Effector memory CD4-positive, alpha-beta T cell (primary cell): ENCODE measurements around the gene CCDC47.

Source experiments
- DNase-seq, 3 donors: peaks; one replicate each; pipeline ENCODE4 v3.0.0-alpha.2; 2020
- H3K27ac ChIP-seq: 2 replicates; pipeline ENCODE4 v1.7.0; 2013; ENCODE audit warnings: mild to moderate bottlenecking, low read length, moderate library complexity; ENCODE audit not compliant: insufficient read depth, poor library complexity, severe bottlenecking
- H3K27me3 ChIP-seq: replicated peaks from 2 replicates; pipeline ENCODE4 v1.7.0; 2013; ENCODE audit warnings: mild to moderate bottlenecking, low read length; ENCODE audit not compliant: insufficient read depth, control insufficient read depth, poor library complexity, severe bottlenecking
- H3K36me3 ChIP-seq: 2 replicates; pipeline ENCODE4 v1.7.0; 2013; ENCODE audit warnings: mild to moderate bottlenecking, low read length, moderate library complexity; ENCODE audit not compliant: control insufficient read depth, insufficient read depth
- H3K4me1 ChIP-seq: 2 replicates; pipeline ENCODE4 v1.7.0; 2013; ENCODE audit warnings: low read length, mild to moderate bottlenecking; ENCODE audit not compliant: control insufficient read depth, insufficient read depth, poor library complexity, severe bottlenecking
- H3K4me3 ChIP-seq: 2 replicates; pipeline ENCODE4 v1.7.0; 2013; ENCODE audit warnings: low read length, low read depth, mild to moderate bottlenecking; ENCODE audit not compliant: insufficient read depth, poor library complexity, severe bottlenecking
- H3K9me3 ChIP-seq: 2 replicates; pipeline ENCODE4 v1.7.0; 2013; ENCODE audit warnings: mild to moderate bottlenecking, low read length, moderate library complexity; ENCODE audit not compliant: control insufficient read depth

Gene CCDC47

DNA sequence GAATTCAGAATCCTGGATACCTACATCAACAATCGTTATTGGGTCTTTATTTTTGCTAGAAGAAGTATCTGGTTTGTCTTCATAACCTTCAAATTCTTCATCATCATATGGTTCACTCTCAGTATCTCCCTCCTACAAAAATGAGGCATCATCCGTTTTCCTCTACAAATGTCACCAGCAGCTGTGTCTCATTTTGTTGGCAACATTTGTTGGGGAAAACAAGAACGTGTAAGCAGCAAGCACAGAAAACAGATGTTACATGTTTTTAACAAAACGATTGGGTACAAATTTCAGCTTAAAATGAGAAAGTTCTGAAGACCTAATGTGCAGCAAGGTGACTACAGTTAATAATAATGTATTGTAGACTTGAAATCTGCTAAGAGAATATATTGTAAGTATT, 8.7 kb downstream of the CCDC47 start:
- Histone ChIP-seq H3K4me3 (no peak overlapping the region), H3K9me3 (no peaks in the 10 kb centered on the region), H3K36me3 (peaks cover 40% of the 10 kb centered on the region), H3K27me3 (no peaks in the 10 kb centered on the region), H3K4me1 (no peaks in the 10 kb centered on the region), H3K27ac (no peak overlapping the region)
- DNase-seq, result no peak

DNA sequence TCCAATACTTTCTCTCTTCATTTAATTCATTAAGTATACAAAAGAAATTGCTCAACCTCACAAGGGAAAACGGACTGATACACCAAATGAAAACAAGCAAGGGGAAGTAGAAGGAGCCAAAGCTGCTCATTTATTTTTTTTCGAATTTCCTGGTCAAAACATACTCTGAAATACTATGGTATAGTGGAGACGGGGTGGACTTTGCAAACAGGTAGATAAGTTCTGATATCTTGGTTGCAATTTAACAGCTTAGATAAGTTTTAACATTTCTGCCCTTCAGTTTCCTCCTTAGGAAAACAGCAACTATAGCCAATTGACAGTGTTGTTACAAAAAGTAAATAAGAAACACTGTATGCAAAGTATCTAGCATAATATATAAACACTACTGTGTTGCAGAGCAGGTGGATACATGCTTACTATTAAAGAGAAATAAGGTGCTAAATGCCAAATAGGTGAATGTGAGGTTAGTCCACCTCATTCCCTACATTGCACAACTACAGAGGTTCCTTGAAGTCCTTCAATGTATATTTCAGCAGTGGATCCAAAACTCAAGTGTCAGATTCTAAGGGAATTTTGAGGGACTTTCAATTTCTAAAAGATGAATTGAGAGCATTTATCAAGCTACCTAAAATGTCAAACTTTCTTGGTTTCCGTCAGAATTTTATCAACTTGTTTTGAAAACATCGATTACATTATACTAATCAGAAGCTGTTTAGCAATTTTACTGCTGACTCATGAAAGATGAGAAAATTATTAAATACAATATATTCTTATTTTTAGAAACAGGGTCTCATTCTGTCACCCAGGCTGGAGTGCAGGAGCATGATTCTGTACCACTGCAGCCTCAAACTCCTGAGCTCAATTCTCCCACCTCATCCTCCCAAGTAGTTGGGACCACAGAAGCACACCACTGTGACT, 11.0 kb downstream of the CCDC47 start:
- no peak for DNase-seq
- H3K27me3 ChIP-seq, result no peaks in the 10 kb centered on the region
- H3K36me3 ChIP-seq, result peaks cover 44% of the 10 kb centered on the region
- no peaks in the 10 kb centered on the region for H3K9me3 ChIP-seq
- H3K27ac ChIP-seq, result no peak overlapping the region
- no peaks in the 10 kb centered on the region for H3K4me1 ChIP-seq
- H3K4me3 ChIP-seq, result no peak overlapping the region

DNA sequence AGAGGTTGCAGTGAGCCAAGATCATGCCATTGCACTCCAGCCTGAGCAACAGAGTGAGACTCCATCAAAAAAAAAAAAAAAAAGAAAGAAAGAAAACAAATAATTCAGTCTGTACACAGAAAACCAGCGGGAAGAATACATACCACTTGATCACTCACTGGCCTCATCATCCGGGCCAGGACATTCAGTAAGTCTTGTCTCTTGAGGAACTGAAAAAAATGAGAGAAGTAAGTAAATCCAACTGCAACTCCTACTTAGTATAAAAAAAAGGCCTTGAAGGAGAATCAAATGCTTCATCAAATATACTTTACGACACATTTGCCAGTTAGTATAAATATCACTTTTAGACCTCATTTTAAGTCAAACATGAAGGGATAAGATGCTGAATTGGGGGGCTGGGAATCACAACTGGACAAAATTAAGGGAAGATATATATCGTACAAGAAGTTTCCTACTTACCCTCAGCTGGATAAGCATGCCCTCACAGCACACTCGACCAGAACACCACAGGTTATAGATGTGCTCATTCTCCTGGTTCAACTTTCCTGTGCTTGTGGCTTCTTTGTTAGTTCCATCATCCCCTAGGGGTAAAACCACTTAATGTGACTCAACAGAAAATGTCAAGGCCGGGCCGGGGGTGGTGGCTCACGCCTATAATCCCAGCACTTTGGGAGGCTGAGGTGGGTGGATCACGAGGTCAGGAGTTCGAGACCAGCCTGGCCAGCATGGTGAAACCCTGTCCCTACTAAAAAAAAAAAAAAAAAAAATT, 12.4 kb downstream of the CCDC47 start:
- Histone ChIP-seq H3K4me3 (no peak overlapping the region), H3K27ac (no peak overlapping the region), H3K9me3 (no peaks in the 10 kb centered on the region), H3K27me3 (no peaks in the 10 kb centered on the region), H3K36me3 (peaks cover 47% of the 10 kb centered on the region), H3K4me1 (no peaks in the 10 kb centered on the region)
- no peak for DNase-seq

DNA sequence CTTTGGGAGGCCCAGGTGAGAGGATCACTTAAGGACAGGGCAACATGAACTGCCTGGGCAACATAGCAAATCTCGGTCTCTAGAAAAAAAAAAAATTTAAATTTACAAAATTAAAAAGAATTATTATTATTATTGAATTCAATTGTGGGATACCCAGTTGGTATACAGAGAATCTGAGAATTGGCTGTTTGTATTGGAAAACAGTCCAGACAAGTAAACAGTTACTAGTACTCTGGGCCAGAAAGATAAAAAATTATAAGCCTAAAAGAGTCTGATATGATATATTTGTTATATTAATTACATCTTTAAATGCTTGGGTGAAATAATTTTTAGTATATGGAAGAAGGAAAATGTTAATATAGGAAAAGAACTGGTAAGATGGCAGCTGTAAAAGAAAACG, 15.0 kb downstream of the CCDC47 start:
- DNase-seq, result no peak
- Histone ChIP-seq H3K9me3 (no peaks in the 10 kb centered on the region), H3K4me3 (no peak overlapping the region), H3K27ac (no peak overlapping the region), H3K27me3 (no peaks in the 10 kb centered on the region), H3K4me1 (no peaks in the 10 kb centered on the region), H3K36me3 (peaks cover 49% of the 10 kb centered on the region)

DNA sequence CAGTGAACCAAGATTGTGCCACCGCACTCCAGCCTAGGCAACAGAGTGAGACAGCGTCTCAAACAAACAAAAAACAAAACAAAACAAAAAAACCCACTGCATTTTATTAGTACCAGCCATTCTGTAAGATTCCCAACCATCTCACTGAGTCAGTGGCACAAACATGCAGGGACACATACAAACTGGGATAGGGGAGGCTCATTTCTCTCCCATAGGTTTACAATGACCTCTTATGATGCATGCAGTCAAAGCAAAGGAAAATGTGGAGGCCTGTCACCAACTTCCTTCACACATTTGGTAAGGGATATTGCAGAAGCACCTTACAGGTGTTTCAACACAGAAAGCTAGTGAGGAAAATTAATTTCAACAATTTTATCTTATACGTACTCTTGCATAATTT, 19.4 kb downstream of the CCDC47 start:
- no peak overlapping the region for H3K27ac ChIP-seq
- H3K27me3 ChIP-seq, result no peaks in the 10 kb centered on the region
- no peaks in the 10 kb centered on the region for H3K9me3 ChIP-seq
- no peak overlapping the region for H3K4me3 ChIP-seq
- no peaks in the 10 kb centered on the region for H3K4me1 ChIP-seq
- DNase-seq, result no peak
- peaks cover 28% of the 10 kb centered on the region for H3K36me3 ChIP-seq

DNA sequence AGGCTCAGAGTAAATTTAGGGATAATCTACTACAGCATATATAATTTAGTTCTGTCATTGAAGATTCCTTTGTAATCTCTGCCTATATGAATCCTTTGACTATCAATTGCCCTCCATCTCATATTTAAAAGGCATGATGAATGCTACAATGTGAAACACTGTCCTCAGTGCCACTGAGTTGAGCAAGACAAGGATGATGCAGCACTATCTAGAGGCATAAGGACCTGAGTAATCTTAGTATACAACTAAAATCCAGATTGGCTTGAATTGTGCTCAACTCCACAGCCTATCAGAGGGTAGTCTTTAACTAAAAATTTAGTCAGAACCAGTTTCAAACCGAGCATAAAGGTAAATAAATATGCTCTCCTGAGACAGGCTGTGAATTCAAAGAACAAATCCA, 20.2 kb downstream of the CCDC47 start:
- H3K4me3 ChIP-seq, result no peak overlapping the region
- H3K27me3 ChIP-seq, result no peaks in the 10 kb centered on the region
- no peaks in the 10 kb centered on the region for H3K4me1 ChIP-seq
- no peak overlapping the region for H3K27ac ChIP-seq
- H3K36me3 ChIP-seq, result peaks cover 28% of the 10 kb centered on the region
- DNase-seq, result no peak
- H3K9me3 ChIP-seq, result no peaks in the 10 kb centered on the region

DNA sequence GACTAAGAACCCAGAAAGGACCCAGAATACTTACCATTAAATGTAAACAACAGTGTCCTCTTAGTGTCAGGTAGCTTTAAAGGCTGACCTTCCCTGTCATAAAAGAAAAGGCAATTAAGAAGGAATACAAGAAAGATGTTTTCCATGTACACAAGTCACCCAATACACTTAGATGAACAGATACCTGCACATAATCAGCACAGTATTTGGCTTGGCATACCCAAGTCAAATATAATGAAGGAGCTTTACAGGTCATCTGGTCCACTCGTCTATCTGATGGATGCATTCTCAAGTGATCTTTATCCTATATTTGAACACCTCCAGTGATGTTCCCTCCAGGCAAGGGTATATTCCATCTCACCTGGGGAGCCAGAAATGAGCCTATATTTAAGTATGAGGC, 20.7 kb downstream of the CCDC47 start:
- Histone ChIP-seq H3K4me1 (no peaks in the 10 kb centered on the region), H3K9me3 (no peaks in the 10 kb centered on the region), H3K36me3 (peaks cover 30% of the 10 kb centered on the region), H3K4me3 (no peak overlapping the region), H3K27ac (no peak overlapping the region), H3K27me3 (no peaks in the 10 kb centered on the region)
- DNase-seq, result no peak

DNA sequence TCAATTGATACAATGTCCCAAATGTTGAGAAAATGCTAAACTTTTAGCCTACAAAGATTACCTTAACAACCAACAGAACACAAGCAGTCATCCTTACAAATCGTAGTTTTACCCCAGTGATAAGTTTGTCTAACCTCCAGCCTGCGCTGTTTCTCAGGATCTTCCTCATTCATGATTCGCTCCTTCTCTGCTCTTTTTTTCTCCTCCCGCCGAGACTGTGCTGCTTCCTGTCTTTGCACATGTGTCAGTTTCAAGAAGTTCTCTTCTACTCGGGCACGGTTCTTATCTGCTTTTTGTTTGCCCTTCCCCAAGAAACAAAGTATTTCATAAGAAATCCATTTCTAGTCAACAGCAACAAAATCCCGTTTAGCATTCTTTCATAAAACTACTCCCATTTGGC, 21.6 kb downstream of the CCDC47 start:
- peak overlapping the region; percentile 8 for H3K27ac ChIP-seq
- H3K36me3 ChIP-seq, result peaks cover 30% of the 10 kb centered on the region
- no peaks in the 10 kb centered on the region for H3K4me1 ChIP-seq
- peak overlapping the region; percentile 2 for H3K4me3 ChIP-seq
- DNase-seq, result no peak
- no peaks in the 10 kb centered on the region for H3K9me3 ChIP-seq
- H3K27me3 ChIP-seq, result no peaks in the 10 kb centered on the region

DNA sequence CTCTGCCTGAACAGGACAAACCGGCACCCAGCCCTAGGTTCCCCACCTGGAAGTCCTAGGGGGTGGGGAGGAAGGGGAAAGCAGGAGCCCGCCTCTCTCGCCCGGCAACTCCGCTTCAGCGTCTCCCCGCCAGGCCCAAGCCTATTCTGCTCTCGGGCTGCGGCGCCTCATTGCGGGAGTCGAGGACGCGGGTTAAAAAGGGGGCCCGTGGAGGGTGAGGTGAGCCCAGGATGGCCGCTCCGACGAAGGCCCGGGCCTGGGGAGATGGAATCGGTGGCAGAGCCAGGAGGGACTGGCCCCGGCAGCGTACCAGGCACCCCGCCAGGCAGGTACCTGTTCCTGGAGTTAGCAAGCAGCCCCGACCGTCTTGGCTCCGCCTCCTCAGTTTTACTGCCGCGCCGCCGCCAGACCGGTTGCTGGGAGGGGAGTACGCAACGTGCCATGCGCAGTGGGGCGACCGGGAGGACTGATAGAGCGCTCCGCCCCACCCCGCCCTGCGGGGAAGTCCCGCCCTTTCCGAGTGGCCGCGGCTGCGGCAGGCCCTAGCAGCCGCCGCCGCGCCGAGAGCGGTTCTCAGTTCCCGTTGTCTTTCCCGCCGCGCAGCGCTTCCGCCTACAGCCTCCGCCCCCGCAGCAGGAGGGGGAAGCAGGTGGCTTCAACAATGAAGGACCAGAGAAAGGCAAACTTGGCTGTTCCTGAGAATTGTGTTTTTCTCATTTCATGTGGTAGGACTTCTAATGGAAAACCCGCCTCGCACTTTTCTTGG, 31.8 kb downstream of the CCDC47 start, which contains the start of gene STRADA:
Gene STRADA, minus strand, starts transcription at position 392 of the 766 bp plus-strand sequence. CDS start 13,430 bp downstream, outside the sequence.
- Histone ChIP-seq H3K27me3 (no peaks in the 10 kb centered on the region), H3K36me3 (no peaks in the 10 kb centered on the region), H3K9me3 (no peaks in the 10 kb centered on the region), H3K4me3 (peak within 1 kb of the TSS; percentile 74), H3K4me1 (peaks cover 8% of the 10 kb centered on the region), H3K27ac (peak within 1 kb of the TSS; percentile 91)
- DNase-seq, result peak; percentile 97 to 98 (median 97)
